H1 (cell line): ENCODE results near the gene FASTKD3. TPM values are rescaled to one million over a fixed set of nuclear protein-coding genes. Genes with fewer than 3 reads are reported as not detected.

ENCODE experiments used
- ASH2L ChIP-seq: fragments of 200-600, 300-600 bp; sonication (generic); IDR thresholded peaks from one replicate; pipeline ENCODE4 v1.7.1; 2017; ENCODE audit warnings: low read length
- BACH1 ChIP-seq: IDR thresholded peaks from 2 replicates; pipeline ENCODE4 v1.6.1; 2012; ENCODE audit warnings: low read length, improper control_type of control experiment
- CBX8 ChIP-seq: fragments of 300-800, 300-1000 bp; sonication (generic); IDR thresholded peaks from 2 replicates; pipeline ENCODE4 v1.7.1; 2016; ENCODE audit warnings: low read depth, low read length, borderline replicate concordance
- EGR1 ChIP-seq: IDR thresholded peaks from 2 replicates; pipeline ENCODE4 v1.6.1; 2011; ENCODE audit warnings: low read depth, low read length, borderline replicate concordance
- HDAC2 ChIP-seq, 2 experiments: fragments of 300-600 bp in 1 of 2; sonication (generic) in 1 of 2; IDR thresholded peaks; 2 replicates each; pipeline ENCODE4 v1.6.1; 2011 to 2012; ENCODE audit warnings: low read depth in 2 of 2, low read length in 2 of 2, mild to moderate bottlenecking in 2 of 2, moderate library complexity in 2 of 2, borderline replicate concordance in 1 of 2, inconsistent platforms in 1 of 2
- NANOG ChIP-seq: IDR thresholded peaks from 2 replicates; pipeline ENCODE4 v1.6.1; 2011; ENCODE audit warnings: low read length, low read depth, mild to moderate bottlenecking, inconsistent platforms; ENCODE audit not compliant: insufficient read depth, poor library complexity, severe bottlenecking
- RNF2 ChIP-seq: fragments of 200-900, 300-1000 bp; sonication (generic); IDR thresholded peaks from 2 replicates; pipeline ENCODE4 v1.7.1; 2016; ENCODE audit warnings: borderline replicate concordance, low read depth, mild to moderate bottlenecking, antibody characterized with exemption, low read length; ENCODE audit not compliant: poor library complexity, severe bottlenecking; ENCODE audit errors: missing control alignments
- TAF1 ChIP-seq: IDR thresholded peaks from 2 replicates; pipeline ENCODE4 v1.6.1; 2011; ENCODE audit warnings: mild to moderate bottlenecking, low read depth, low read length
- TEAD4 ChIP-seq: IDR thresholded peaks from 2 replicates; pipeline ENCODE4 v1.6.1; 2012; ENCODE audit warnings: low read depth, low read length, inconsistent platforms, mixed read lengths
- polyA plus RNA-seq, 7 experiments: library from polyadenylated mRNA; depleted of rRNA in 3 of 7; stranded (reverse) in 5 of 7; unstranded in 2 of 7; fragments of >200 nt in 5 of 7; fragments of 200-250 nt in 2 of 7; gene quantifications; 1 replicate in 5 of 7; 2 replicates in 1 of 7; 4 replicates in 1 of 7; pipeline versions ENCODE4 v1.2.1 to v1.2.3, GENCODE V29; 2011 to 2013; ENCODE audit warnings: missing spikeins in 2 of 7, mixed read lengths in 2 of 7
- total RNA-seq: library from RNA; stranded (reverse); fragmentation: NEBNext Ultra II Directional; extraction: Animal tissue kit (Norgen Biotek cat#: 25700); gene quantifications from 2 replicates; pipeline ENCODE4 v1.2.1, GENCODE V29; 2021
- TF ChIP-seq, protein P1 (sequence below): IDR thresholded peaks from 2 replicates; pipeline ENCODE4 v1.6.1; 2011; ENCODE audit warnings: low read depth, mild to moderate bottlenecking, low read length; ENCODE audit not compliant: insufficient read depth

Gene FASTKD3
- total and polyA plus RNA-seq, 2 of the 8 experiments (the other 6 are each of a cell fraction or from before 2014, with no cell fraction given), result 5.6 to 7.6 TPM

DNA sequence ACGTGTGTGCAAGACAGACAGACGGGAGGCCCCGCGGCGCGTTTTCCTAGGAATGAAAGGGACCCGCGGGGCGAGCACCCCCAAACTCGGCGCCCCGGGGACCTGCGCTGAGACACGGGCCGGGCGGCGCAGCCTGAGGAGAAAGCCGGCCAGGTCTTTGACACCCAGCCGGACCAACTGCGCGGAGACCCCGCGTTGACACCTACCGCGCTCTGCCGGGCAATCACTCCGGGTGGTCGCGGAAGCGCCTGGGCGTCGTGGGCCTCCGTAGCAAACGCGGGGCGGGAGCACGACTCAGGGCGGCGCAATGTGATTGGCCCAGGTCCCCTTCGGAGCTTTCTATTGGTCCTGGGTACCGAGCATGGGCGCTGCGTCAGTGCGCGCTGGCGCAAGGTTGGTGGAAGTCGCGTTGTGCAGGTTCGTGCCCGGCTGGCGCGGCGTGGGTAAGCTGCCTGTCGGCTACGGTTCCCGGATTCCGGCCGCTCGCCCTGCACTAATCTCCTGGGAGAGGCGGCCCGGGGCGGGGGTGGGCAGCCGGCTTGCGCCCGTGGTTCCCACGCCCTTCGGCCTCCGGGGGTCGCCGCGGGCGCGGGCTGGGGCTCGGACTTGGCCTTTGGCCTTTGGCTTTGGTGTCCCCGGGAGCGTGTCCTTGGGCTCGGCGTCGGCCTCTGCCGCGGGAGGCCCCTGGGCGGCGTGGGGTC is at the start of gene FASTKD3, which contains the start of gene MTRR (continued):
- TF ChIP-seq HDAC2 (IDR thresholded peaks at IDR 0.05; ENCODE audit: borderline replicate concordance in 1 of 2, low read depth in 2 of 2, low read length in 2 of 2) (peak in 1 of 2 experiments; percentile 72; a peak in 1 of 4 replicates), RNF2 (no peak), ASH2L (peak; percentile 77), TAF1 (peak; percentile 71; the same call in 1 of the 2 replicates), BACH1 (peak; percentile 47; the same call in 1 of the 2 replicates), CBX8 (no peak), NANOG (no peak), EGR1 (no peak), TEAD4 (no peak)
- TF ChIP-seq, protein P1, sequence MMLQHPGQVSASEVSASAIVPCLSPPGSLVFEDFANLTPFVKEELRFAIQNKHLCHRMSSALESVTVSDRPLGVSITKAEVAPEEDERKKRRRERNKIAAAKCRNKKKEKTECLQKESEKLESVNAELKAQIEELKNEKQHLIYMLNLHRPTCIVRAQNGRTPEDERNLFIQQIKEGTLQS, result no peak
